ENCODE measurements around the gene CHST12.

- TF ChIP-seq POLR2AphosphoS5 (IDR thresholded peaks at IDR 0.05; ENCODE audit: low read depth, low read length) (no peak), POLR2A (IDR thresholded peaks at IDR 0.05; ENCODE audit: low read depth, low read length) (no peak)
Observed at GRCh38 chr7:2386964-2387669, 16.3 kb upstream of the CHST12 start.

Data from GM12892 (cell line).